WTC11 (cell line): ENCODE measurements around the gene LMO1.

Source experiments
- CREB1 ChIP-seq: sonication (generic); formaldehyde crosslinking; IDR thresholded peaks from 2 replicates; pipeline ENCODE4 v1.8.0; 2023; ENCODE audit warnings: mild to moderate bottlenecking, missing genetic modification reagents
- CTCF ChIP-seq: fragments of 200-600 bp; IDR thresholded peaks from 2 replicates; pipeline ENCODE4 v1.8.0; 2022; ENCODE audit warnings: antibody characterized with exemption
- E2F4 ChIP-seq: sonication (generic); formaldehyde crosslinking; IDR thresholded peaks from 2 replicates; pipeline ENCODE4 v1.8.1; 2022; ENCODE audit warnings: low read depth, mild to moderate bottlenecking, moderate library complexity, missing genetic modification reagents, borderline replicate concordance
- ELF4 ChIP-seq: sonication (generic); formaldehyde crosslinking; IDR thresholded peaks from 2 replicates; pipeline ENCODE4 v1.8.1; 2022; ENCODE audit warnings: low read depth, mild to moderate bottlenecking, moderate library complexity, missing genetic modification reagents
- ESRRA ChIP-seq: sonication (generic); formaldehyde crosslinking; IDR thresholded peaks from 2 replicates; pipeline ENCODE4 v1.8.1; 2022; ENCODE audit warnings: mild to moderate bottlenecking, missing genetic modification reagents, borderline replicate concordance
- GABPB1 ChIP-seq: sonication (generic); formaldehyde crosslinking; IDR thresholded peaks from 2 replicates; pipeline ENCODE4 v1.8.1; 2023; ENCODE audit warnings: mild to moderate bottlenecking, missing genetic modification reagents
- HMGA2 ChIP-seq: fragments of 250-450 bp; sonication (Bioruptor Pico); IDR thresholded peaks from 2 replicates; pipeline ENCODE4 v1.4.0; 2021; ENCODE audit warnings: mild to moderate bottlenecking, moderate library complexity
- IRF2 ChIP-seq: sonication (generic); formaldehyde crosslinking; IDR thresholded peaks from 2 replicates; pipeline ENCODE4 v1.8.0; 2022; ENCODE audit warnings: low read depth, missing genetic modification reagents, borderline replicate concordance
- JUN ChIP-seq: sonication (generic); formaldehyde crosslinking; IDR thresholded peaks from 2 replicates; pipeline ENCODE4 v1.8.0; 2023; ENCODE audit warnings: mild to moderate bottlenecking, missing genetic modification reagents
- MAX ChIP-seq: sonication (generic); formaldehyde crosslinking; IDR thresholded peaks from 2 replicates; pipeline ENCODE4 v1.8.0; 2022; ENCODE audit warnings: mild to moderate bottlenecking, missing genetic modification reagents
- PRDM15 ChIP-seq: sonication (generic); formaldehyde crosslinking; IDR thresholded peaks from 2 replicates; pipeline ENCODE4 v1.8.0; 2022; ENCODE audit warnings: missing genetic modification reagents
- PRRX2 ChIP-seq: fragments of 250-450 bp; sonication (Bioruptor Pico); IDR thresholded peaks from 2 replicates; pipeline ENCODE4 v1.8.0; 2021; ENCODE audit warnings: mild to moderate bottlenecking
- TEAD4 ChIP-seq: sonication (generic); formaldehyde crosslinking; IDR thresholded peaks from 2 replicates; pipeline ENCODE4 v1.8.0; 2022; ENCODE audit warnings: mild to moderate bottlenecking, missing genetic modification reagents
- TP53 ChIP-seq: sonication (generic); formaldehyde crosslinking; IDR thresholded peaks from 2 replicates; pipeline ENCODE4 v1.8.1; 2023; ENCODE audit warnings: mild to moderate bottlenecking, missing genetic modification reagents

GRCh38 chr11:8203414-8203715 lies 60.3 kb downstream of the LMO1 start:
- TF ChIP-seq CTCF (no peak), MAX (no peak), PRDM15 (CRISPR knock-in tag) (no peak), HMGA2 (CRISPR knock-in tag) (no peak), PRRX2 (CRISPR knock-in tag) (no peak), TEAD4 (CRISPR knock-in tag) (no peak), ELF4 (CRISPR knock-in tag) (no peak), ESRRA (no peak), TP53 (no peak), CREB1 (CRISPR knock-in tag) (no peak), JUN (no peak), E2F4 (CRISPR knock-in tag) (no peak), IRF2 (no peak), GABPB1 (CRISPR knock-in tag) (no peak)
